Testis (tissue), 3 donors: ENCODE measurements around the gene DDIT3. TPM values are rescaled to one million over a fixed set of nuclear protein-coding genes. Genes with fewer than 3 reads are reported as not detected.

Experiments
- DNase-seq: peaks from one replicate; pipeline ENCODE4 v3.0.0-alpha.2; 2019
- H3K27ac ChIP-seq, 2 donors: fragments of 200-600 bp; sonication (generic); one replicate each; pipeline ENCODE4 v1.5.1; 2019
- H3K27me3 ChIP-seq: fragments of 200-600 bp; sonication (generic); one replicate; pipeline ENCODE4 v1.5.1; 2019
- H3K36me3 ChIP-seq: fragments of 200-600 bp; sonication (generic); one replicate; pipeline ENCODE4 v1.5.1; 2017; ENCODE audit warnings: low read depth; ENCODE audit errors: missing control alignments
- H3K4me1 ChIP-seq: fragments of 200-600 bp; sonication (generic); one replicate; pipeline ENCODE4 v1.5.1; 2019
- H3K4me3 ChIP-seq, 2 donors: fragments of 200-600 bp; sonication (generic); one replicate each; pipeline ENCODE4 v1.5.1; 2017 to 2019
- H3K9me3 ChIP-seq: fragments of 200-600 bp; sonication (generic); one replicate; pipeline ENCODE4 v1.5.1; 2017
- CTCF ChIP-seq, 3 experiments: fragments of 450-650 bp in 2 of 3; fragments of 200-600 bp in 1 of 3; sonication (generic) in 1 of 3; IDR thresholded peaks; one replicate each; pipeline ENCODE4 v1.5.1; 2016 to 2019; ENCODE audit warnings: antibody characterized with exemption in 3 of 3, mild to moderate bottlenecking in 2 of 3, moderate library complexity in 1 of 3
- POLR2A ChIP-seq: fragments of 450-650 bp; IDR thresholded peaks from one replicate; pipeline ENCODE4 v1.6.1; 2017; ENCODE audit warnings: antibody characterized with exemption, mild to moderate bottlenecking, moderate library complexity
- WGBS, 2 donors: methylation state at CpG; one replicate each; pipeline ENCODE4 v1.1.5; 2018; 5-methylcytosine and 5-hydroxymethylcytosine counted together
- intact Hi-C: fragments of 100-400 bp; cut with DNase I; formaldehyde crosslinking; loops from one replicate; pipeline ENCODE4 v1.15.1; 2023; ENCODE audit warnings: low total_unique reads
- polyA plus RNA-seq: library from polyadenylated mRNA; stranded (reverse); fragments of 350-450 nt; fragmentation: Illumina TruSeq; extraction: RNeasy Lipid Tissue Mini Kit (QIAGEN cat#74804); gene quantifications from one replicate; pipeline ENCODE4 v1.2.3, GENCODE V29; 2014; ENCODE audit warnings: low read depth, low replicate concordance; ENCODE audit not compliant: insufficient read depth
- total RNA-seq, 2 donors: library from RNA; depleted of rRNA; stranded (reverse); fragments of >200 nt; gene quantifications; one replicate each; pipeline ENCODE4 v1.2.3, GENCODE V29; 2016

DDIT3 gene
- total and polyA plus RNA-seq, 3 donors from 2014 or later = 44.2 to 63.9 (median 45.6) TPM

GRCh38 chr12:57481671-57482070 lies 38.6 kb downstream of the DDIT3 start:
- DNase-seq = no peak
- Histone ChIP-seq H3K36me3 (no peaks in the 10 kb centered on the region), H3K4me3 (no peak overlapping the region), H3K9me3 (no peaks in the 10 kb centered on the region), H3K27me3 (no peaks in the 10 kb centered on the region), H3K27ac (no peak overlapping the region), H3K4me1 (no peaks in the 10 kb centered on the region)
- intact Hi-C loops = no loop called here
- 86 to 92% methylated on average over 1 of the region's 1 CpG for WGBS, 2 donors
- TF ChIP-seq POLR2A (no peak), CTCF (IDR thresholded peaks at IDR 0.05) (no peak)

- Histone ChIP-seq H3K4me1 (peaks cover 15% of the 10 kb centered on the region), H3K9me3 (no peaks in the 10 kb centered on the region), H3K4me3 (no peak within 1 kb of the TSS), H3K27ac (no peak within 1 kb of the TSS), H3K27me3 (no peaks in the 10 kb centered on the region), H3K36me3 (no peaks in the 10 kb centered on the region)
- TF ChIP-seq CTCF (IDR thresholded peaks at IDR 0.05) (no peak), POLR2A (no peak)
- intact Hi-C loops = no loop called here
- WGBS, 2 donors = 73 to 86% methylated on average over 6 of the region's 6 CpGs
- no peak for DNase-seq
Observed at GRCh38 chr12:57479376-57480115, 40.8 kb downstream of the DDIT3 start, which contains the start of gene ARHGAP9. TSS of gene ARHGAP9 (minus strand) at chr12:57479866. CDS start at chr12:57479406, 460 bp downstream.

GRCh38 chr12:57479043-57479375 lies 41.3 kb downstream of the DDIT3 start:
- no peak overlapping the region for H3K27ac ChIP-seq

GRCh38 chr12:57477710-57478681 lies 42.3 kb downstream of the DDIT3 start:
- H3K4me1 ChIP-seq = peaks cover 15% of the 10 kb centered on the region
- H3K27me3 ChIP-seq = no peaks in the 10 kb centered on the region
- intact Hi-C loops = no loop called here
- TF ChIP-seq CTCF (IDR thresholded peaks at IDR 0.05) (no peak), POLR2A (no peak)
- peak overlapping the region in 1 of 2 donors; percentile 23 for H3K4me3 ChIP-seq
- WGBS, 2 donors = 73 to 74% methylated on average over 12 of the region's 12 CpGs
- DNase-seq = no peak
- H3K36me3 ChIP-seq = no peaks in the 10 kb centered on the region
- H3K9me3 ChIP-seq = no peaks in the 10 kb centered on the region
- peak overlapping the region in 1 of 2 donors; percentile 35 for H3K27ac ChIP-seq

More at GRCh38 chr12:57479043-57479375, 41.3 kb downstream of the DDIT3 start:
- Histone ChIP-seq H3K36me3 (no peaks in the 10 kb centered on the region), H3K4me3 (no peak overlapping the region), H3K4me1 (peaks cover 15% of the 10 kb centered on the region), H3K27me3 (no peaks in the 10 kb centered on the region), H3K9me3 (no peaks in the 10 kb centered on the region)
- TF ChIP-seq CTCF (IDR thresholded peaks at IDR 0.05) (no peak), POLR2A (no peak)
- intact Hi-C loops = no loop called here
- 77 to 89% methylated on average over 10 of the region's 10 CpGs for WGBS, 2 donors
- no peak for DNase-seq
